Small intestine (tissue), 7 donors: ENCODE results near the gene RCAN3. TPM values are rescaled to one million over a fixed set of nuclear protein-coding genes. Genes with fewer than 3 reads are reported as not detected.

Experiments
- DNase-seq, 2 donors: peaks; one replicate each; pipeline versions ENCODE4 v3.0.0 to v3.0.0-alpha.2; 2013
- FAIRE-seq: peaks from 2 replicates; lab custom pipeline; 2012; peaks lifted over from hg19 to GRCh38; lab: Jason Lieb, UNC
- H3K27ac ChIP-seq, 3 donors: one replicate each; pipeline ENCODE4 v1.5.1; 2013; ENCODE audit warnings: low read length in 2 of 3, mild to moderate bottlenecking in 2 of 3, control low read depth in 1 of 3, inconsistent platforms in 1 of 3, low read depth in 1 of 3, moderate library complexity in 1 of 3
- H3K27me3 ChIP-seq, 3 donors: one replicate each; pipeline ENCODE4 v1.6.1; 2013; ENCODE audit warnings: low read length in 3 of 3, inconsistent platforms in 1 of 3; ENCODE audit not compliant: control insufficient read depth in 3 of 3, insufficient read depth in 3 of 3
- H3K36me3 ChIP-seq, 3 donors: one replicate each; pipeline ENCODE4 v1.6.1; 2013; ENCODE audit warnings: low read length in 3 of 3, inconsistent platforms in 1 of 3, low read depth in 1 of 3, mild to moderate bottlenecking in 1 of 3, moderate library complexity in 1 of 3; ENCODE audit not compliant: control insufficient read depth in 3 of 3, insufficient read depth in 2 of 3
- H3K4me1 ChIP-seq, 3 donors: one replicate each; pipeline ENCODE4 v1.6.1; 2013; ENCODE audit warnings: low read length in 2 of 3, inconsistent platforms in 1 of 3, low read depth in 1 of 3, mild to moderate bottlenecking in 1 of 3, moderate library complexity in 1 of 3; ENCODE audit not compliant: control insufficient read depth in 3 of 3, insufficient read depth in 2 of 3
- H3K4me3 ChIP-seq, 3 donors: one replicate each; pipeline ENCODE4 v1.5.1; 2013; ENCODE audit warnings: low read length in 3 of 3, control low read depth in 1 of 3, inconsistent platforms in 1 of 3, low read depth in 1 of 3, mild to moderate bottlenecking in 1 of 3, moderate library complexity in 1 of 3
- H3K9me3 ChIP-seq, 2 donors: one replicate each; pipeline ENCODE4 v1.6.1; 2013; ENCODE audit warnings: low read depth in 1 of 2, low read length in 1 of 2; ENCODE audit not compliant: control insufficient read depth in 2 of 2, insufficient read depth in 1 of 2
- WGBS, 3 donors: extraction: QIAGEN DNeasy Blood & Tissue Kit; methylation state at CpG; one replicate each; pipeline ENCODE4 v1.1.7; 2013; 5-methylcytosine and 5-hydroxymethylcytosine counted together
- polyA plus RNA-seq, 4 donors: library from polyadenylated mRNA; stranded (reverse) in 3 of 4; unstranded in 1 of 4; fragments of 200-250 nt in 3 of 4; fragments of 120-200 nt in 1 of 4; gene quantifications; one replicate each; pipeline versions ENCODE4 v1.2.1 to v1.2.3, GENCODE V29; 2013
- donor health status: healthy with polysubstance abuse.
- donor health status: control.
- donor health status: control.
- donor health status: Bipolar disorder and iron deficiency.
- donor health status: healthy.

RCAN3 gene
- polyA plus RNA-seq, 4 donors: 1.9 to 8.3 (median 4.2) TPM

DNA sequence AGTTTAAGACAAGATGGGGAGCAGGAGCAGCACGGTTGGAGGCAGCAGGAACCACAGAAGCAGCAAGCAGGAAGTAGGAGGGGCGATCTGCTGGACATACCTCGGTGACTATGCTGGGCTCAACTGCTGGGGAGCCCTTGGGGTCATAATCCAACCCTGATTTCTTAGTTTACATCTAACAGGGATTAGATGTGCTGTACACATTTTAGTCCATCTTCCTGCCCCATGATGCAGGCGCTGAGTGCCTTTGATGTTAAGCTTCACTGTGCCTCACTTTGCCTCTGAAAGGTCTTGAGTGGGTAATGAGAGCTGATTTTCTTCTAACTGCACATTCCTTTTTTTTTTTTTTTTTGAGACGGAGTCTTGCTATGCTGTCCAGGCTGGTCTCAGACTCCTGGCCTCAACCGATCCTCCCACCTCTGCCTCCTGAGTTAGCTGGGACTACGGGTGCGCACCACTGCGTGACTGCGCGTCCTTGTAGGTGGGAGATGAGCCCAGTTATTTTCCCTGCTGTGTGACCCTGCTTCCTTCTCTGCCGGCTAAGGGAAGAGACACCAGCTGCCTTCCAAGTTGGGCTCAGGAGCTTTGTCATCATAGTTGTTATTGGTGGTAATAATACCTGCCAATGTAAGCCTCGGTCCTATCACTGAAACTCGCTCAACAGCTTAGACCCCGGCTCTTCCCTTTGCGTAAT, 1.1 kb upstream of the RCAN3 start:
- peak; percentile 42 to 64 for DNase-seq
- H3K36me3 ChIP-seq: no peaks in the 10 kb centered on the region
- 39 to 52% (median 47%) methylated on average over 16 of the region's 16 CpGs for WGBS, 3 donors
- no peaks in the 10 kb centered on the region for H3K27me3 ChIP-seq
- no peaks in the 10 kb centered on the region for H3K9me3 ChIP-seq
- FAIRE-seq: no peak
- peak overlapping the region; percentile 39 to 94 (median 84) for H3K27ac ChIP-seq
- peaks cover 0 to 9% (median 0%) of the 10 kb centered on the region in 3 donors for H3K4me1 ChIP-seq
- peak overlapping the region in 2 of 3 donors; percentile 55 to 89 for H3K4me3 ChIP-seq

DNA sequence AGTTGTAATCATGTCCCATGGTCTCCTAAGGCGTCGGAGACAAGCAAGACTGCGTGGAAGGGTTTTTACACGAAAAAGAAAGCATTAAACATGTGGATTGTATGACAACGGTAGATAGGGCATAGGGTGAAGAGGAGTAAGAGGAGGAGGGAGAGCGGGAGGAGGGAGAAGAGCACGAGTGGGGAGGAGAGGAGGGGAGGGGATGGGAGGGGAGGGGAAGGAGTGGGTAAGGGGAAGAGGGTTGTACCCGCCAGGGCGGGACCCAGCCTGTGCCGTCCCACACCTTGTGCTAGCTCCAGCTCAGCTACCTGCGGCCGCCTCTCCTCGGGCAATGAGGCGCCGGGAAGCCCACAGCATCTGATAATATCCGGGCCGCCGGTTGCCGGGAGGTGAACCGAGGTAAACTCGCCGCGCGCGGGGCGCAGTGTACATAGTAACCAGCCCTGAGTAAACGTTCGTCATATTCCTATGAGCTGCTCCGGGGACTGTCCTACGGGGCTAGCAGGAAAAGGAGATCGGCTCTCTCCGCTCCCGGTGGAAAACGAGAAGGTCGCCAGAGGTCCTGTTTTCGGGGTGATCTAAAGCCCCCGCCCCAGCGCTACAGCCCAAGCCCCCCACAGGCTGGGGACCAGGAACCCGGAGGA, 449 bp upstream of the RCAN3 start:
- H3K36me3 ChIP-seq: no peaks in the 10 kb centered on the region
- no peaks in the 10 kb centered on the region for H3K27me3 ChIP-seq
- DNase-seq (peak; percentile 76 to 93), FAIRE-seq (no peak)
- H3K27ac ChIP-seq: peak overlapping the region; percentile 84 to 94 (median 85)
- WGBS, 3 donors: 1% methylated on average over 36 to 39 of the region's 39 CpGs
- H3K4me1 ChIP-seq: peaks cover 2 to 14% (median 3%) of the 10 kb centered on the region in 3 donors
- no peaks in the 10 kb centered on the region for H3K9me3 ChIP-seq
- H3K4me3 ChIP-seq: peak overlapping the region; percentile 55 to 89 (median 57)

DNA sequence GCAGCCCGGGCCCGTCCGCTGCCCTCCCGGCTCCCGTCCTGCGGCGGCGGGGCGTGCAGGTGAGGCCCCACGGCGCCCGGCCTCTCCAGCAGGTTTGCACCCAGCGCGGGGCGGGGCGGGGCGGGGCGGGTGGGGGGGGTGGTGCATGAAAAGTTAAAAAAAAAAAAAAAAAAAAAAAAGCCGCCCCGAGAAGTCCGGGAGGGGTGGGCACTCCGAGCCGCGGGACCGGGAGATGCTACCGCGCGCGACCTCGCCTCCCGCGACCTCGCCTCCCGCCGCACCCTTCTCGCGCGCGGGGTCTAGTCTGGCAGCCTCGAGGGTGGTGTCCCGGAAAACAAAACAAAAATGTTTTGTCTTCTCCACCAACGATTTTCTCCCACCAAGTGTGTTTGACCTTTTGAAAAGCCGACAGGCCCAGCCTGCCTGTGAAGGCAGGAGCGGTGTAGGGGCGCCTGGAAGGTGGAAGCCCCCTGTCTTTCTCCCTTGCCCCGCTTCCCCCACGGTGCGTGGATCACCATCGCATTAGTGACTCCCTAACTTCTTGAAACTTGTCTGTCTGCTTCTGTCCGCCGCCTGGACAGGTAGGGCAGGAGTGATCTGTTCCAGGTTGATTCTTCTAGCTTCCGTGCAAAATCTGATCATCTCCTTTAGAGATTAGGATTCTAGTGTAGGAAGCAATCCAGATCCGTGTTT, 569 bp downstream of the RCAN3 start:
- DNase-seq: peak; percentile 30 to 55
- H3K4me3 ChIP-seq: peak overlapping the region; percentile 57 to 89 (median 73)
- peaks cover 3 to 15% (median 5%) of the 10 kb centered on the region in 3 donors for H3K4me1 ChIP-seq
- H3K27ac ChIP-seq: peak overlapping the region; percentile 66 to 94 (median 68)
- no peaks in the 10 kb centered on the region for H3K27me3 ChIP-seq
- 1 to 3% (median 1%) methylated on average over 40 to 50 of the region's 53 CpGs for WGBS, 3 donors
- no peak for FAIRE-seq
- no peaks in the 10 kb centered on the region for H3K36me3 ChIP-seq
- H3K9me3 ChIP-seq: no peaks in the 10 kb centered on the region

DNA sequence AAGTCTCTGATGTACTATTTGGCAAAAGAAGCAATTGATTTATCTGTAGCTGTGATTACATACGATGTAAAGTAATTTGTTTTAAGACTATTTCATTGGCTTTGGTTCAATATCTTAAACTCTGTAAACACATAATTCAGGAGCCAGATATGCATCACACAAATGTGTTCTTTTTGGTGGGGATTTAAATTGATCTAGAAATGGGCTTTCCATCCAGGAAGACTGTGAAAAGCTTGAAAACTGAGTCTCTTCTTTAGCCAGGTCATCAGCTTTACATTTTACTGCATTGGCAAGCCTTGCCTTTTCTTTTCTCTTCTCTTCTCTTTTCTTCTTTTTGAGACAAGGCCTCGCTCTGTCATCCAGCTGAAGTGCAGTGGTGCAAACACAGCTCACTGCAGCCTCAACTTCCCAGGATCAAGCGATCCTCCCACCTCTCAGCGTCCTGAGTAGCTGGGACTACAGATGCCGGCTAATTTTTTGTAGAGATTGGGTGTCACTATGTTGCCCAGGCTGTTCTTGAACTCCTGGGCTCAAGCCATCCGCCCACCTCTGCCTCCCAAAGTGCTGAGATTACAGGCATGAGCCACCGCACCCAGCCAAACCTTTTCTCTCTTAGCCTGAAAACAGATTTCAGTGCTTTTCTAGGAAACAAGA, 1.4 kb downstream of the RCAN3 start:
- Histone ChIP-seq H3K4me1 (peaks cover 3 to 15% (median 5%) of the 10 kb centered on the region in 3 donors), H3K9me3 (no peaks in the 10 kb centered on the region), H3K27me3 (no peaks in the 10 kb centered on the region), H3K27ac (peak overlapping the region in 2 of 3 donors; percentile 43 to 66), H3K36me3 (no peaks in the 10 kb centered on the region), H3K4me3 (peak overlapping the region; percentile 13 to 73 (median 57))
- DNase-seq (peak in 1 of 2 donors; percentile 11), FAIRE-seq (no peak)
- WGBS, 3 donors: 71 to 75% (median 72%) methylated on average over 7 of the region's 7 CpGs

DNA sequence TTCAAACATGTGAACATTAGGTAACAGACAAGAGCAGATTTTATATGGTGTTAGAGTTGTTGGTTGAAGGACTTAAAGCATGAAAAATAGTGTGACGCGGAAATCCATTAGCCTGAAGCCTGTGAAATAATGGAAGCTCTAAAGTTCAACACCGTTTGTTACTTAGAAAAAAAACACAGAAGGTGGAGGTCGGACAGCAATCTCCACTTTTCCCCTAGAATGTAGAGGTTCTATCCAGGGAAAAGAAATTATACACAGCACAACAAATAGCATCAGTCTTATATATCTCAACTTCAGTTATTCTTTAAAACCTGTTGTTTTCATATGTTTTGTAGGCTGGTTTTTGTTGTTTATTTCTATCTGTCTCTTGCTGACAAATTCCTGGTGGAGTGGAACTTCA, 1.9 kb downstream of the RCAN3 start:
- Histone ChIP-seq H3K4me1 (peaks cover 3 to 15% (median 5%) of the 10 kb centered on the region in 3 donors), H3K4me3 (no peak overlapping the region), H3K9me3 (no peaks in the 10 kb centered on the region), H3K27me3 (no peaks in the 10 kb centered on the region), H3K36me3 (no peaks in the 10 kb centered on the region), H3K27ac (peak overlapping the region in 1 of 3 donors; percentile 13)
- WGBS, 3 donors: 78 to 80% (median 78%) methylated on average over 4 of the region's 4 CpGs
- DNase-seq (peak in 1 of 2 donors; percentile 35), FAIRE-seq (no peak)

DNA sequence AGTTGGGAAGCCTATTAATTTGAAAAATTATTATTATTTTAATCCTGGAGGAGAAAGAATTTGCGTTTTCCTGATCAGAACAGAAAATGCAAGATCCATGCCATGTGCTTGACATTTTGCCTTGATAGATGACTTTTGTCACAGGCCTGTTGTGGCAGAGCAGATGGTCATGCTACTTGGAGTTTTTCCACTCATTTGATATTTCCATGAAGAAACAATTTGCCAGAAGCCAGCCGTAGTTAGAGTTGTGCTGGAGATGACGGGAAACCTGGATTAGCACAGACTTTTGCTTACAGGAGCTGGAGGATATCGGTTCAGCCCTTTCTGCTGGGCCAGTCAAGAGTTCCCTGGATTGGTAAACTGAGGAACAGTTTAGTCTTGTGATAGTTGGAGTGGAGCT, 3.2 kb downstream of the RCAN3 start:
- H3K9me3 ChIP-seq: no peaks in the 10 kb centered on the region
- peaks cover 3 to 15% (median 5%) of the 10 kb centered on the region in 3 donors for H3K4me1 ChIP-seq
- no peaks in the 10 kb centered on the region for H3K27me3 ChIP-seq
- H3K4me3 ChIP-seq: no peak overlapping the region
- H3K36me3 ChIP-seq: no peaks in the 10 kb centered on the region
- DNase-seq (no peak), FAIRE-seq (no peak)
- 84 to 90% (median 88%) methylated on average over 4 of the region's 4 CpGs for WGBS, 3 donors
- peak overlapping the region in 1 of 3 donors; percentile 22 for H3K27ac ChIP-seq

DNA sequence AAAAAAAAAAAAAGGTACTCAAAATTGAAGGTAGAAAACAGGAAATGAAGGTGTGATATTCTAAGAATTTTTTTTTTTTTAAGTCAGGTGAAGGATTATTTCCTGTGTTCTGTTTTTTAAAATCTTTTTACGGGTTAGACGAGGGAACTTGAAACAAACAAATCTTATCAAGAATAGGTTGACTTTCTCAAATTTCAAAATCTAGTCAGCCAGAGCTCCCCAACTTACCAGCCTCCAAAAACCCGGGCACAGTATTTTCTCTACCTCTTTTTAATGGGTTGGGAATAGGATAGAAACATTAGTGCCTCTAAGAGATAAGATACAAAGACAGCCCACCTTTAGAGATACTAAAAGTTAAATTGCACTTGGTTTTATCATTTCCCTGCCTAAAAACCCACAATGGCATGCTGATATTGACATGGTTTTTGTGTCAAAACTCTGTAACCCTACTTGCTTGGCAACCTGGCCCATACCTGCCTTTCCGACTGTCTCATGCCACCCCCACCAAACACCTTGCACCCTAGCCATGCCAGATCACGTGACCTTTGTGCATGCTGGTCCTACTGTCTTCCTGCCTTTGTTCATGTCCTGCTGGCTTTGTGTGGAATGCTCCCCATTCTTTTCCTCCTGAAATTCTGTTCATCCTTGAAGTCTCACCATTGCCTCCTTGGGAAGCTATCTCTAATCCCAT, 4.2 kb downstream of the RCAN3 start:
- FAIRE-seq (no peak), DNase-seq (peak in 1 of 2 donors; percentile 22)
- H3K4me3 ChIP-seq: no peak overlapping the region
- H3K9me3 ChIP-seq: no peaks in the 10 kb centered on the region
- peak overlapping the region; percentile 30 to 87 (median 66) for H3K27ac ChIP-seq
- H3K4me1 ChIP-seq: peaks cover 3 to 7% (median 5%) of the 10 kb centered on the region in 3 donors
- H3K36me3 ChIP-seq: peaks cover 0 to 2% (median 0%) of the 10 kb centered on the region in 3 donors
- 53 to 65% (median 63%) methylated on average over 5 of the region's 5 CpGs for WGBS, 3 donors
- no peaks in the 10 kb centered on the region for H3K27me3 ChIP-seq
